Measurements from ENCODE around the gene MAGI2.

MAGI2 gene

GRCh38 chr7:78953726-78954363 is 499.6 kb downstream of the MAGI2 start:
- H3K9me3 ChIP-seq (ENCODE audit: control insufficient read depth, insufficient read depth, low read length), result no peaks in the 10 kb centered on the region
- H3K27ac ChIP-seq (ENCODE audit: low read depth, low read length), result no peak overlapping the region
- no peaks in the 10 kb centered on the region for H3K27me3 ChIP-seq (ENCODE audit: control insufficient read depth, low read length)
- H3F3A ChIP-seq (ENCODE audit: control insufficient read depth, insufficient read depth), result no peaks in the 10 kb centered on the region
- H3K4me1 ChIP-seq (ENCODE audit: control insufficient read depth, low read length), result no peaks in the 10 kb centered on the region
- TF ChIP-seq, protein P1, sequence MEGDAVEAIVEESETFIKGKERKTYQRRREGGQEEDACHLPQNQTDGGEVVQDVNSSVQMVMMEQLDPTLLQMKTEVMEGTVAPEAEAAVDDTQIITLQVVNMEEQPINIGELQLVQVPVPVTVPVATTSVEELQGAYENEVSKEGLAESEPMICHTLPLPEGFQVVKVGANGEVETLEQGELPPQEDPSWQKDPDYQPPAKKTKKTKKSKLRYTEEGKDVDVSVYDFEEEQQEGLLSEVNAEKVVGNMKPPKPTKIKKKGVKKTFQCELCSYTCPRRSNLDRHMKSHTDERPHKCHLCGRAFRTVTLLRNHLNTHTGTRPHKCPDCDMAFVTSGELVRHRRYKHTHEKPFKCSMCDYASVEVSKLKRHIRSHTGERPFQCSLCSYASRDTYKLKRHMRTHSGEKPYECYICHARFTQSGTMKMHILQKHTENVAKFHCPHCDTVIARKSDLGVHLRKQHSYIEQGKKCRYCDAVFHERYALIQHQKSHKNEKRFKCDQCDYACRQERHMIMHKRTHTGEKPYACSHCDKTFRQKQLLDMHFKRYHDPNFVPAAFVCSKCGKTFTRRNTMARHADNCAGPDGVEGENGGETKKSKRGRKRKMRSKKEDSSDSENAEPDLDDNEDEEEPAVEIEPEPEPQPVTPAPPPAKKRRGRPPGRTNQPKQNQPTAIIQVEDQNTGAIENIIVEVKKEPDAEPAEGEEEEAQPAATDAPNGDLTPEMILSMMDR (IDR thresholded peaks at IDR 0.05; ENCODE audit: low read depth, low read length, poor library complexity, severe bottlenecking), result no peak
- no peak for TF ChIP-seq EZH2phosphoT487 (IDR thresholded peaks at IDR 0.05; ENCODE audit: borderline replicate concordance, low read length)
- no peaks in the 10 kb centered on the region for H3K36me3 ChIP-seq (ENCODE audit: control insufficient read depth, low read length)
- H4K20me1 ChIP-seq (ENCODE audit: control insufficient read depth, insufficient read depth, low read depth, low read length), result no peaks in the 10 kb centered on the region
- no peak overlapping the region for H3K4me3 ChIP-seq (ENCODE audit: low read length)
- H3K9me2 ChIP-seq (replicated peaks; ENCODE audit: control insufficient read depth, low read length), result no peaks in the 10 kb centered on the region
- H3K79me2 ChIP-seq (ENCODE audit: control insufficient read depth, low read length), result no peaks in the 10 kb centered on the region
- H3K4me2 ChIP-seq (ENCODE audit: low read length), result no peak overlapping the region

- Histone ChIP-seq H3K79me2 (ENCODE audit: control insufficient read depth, low read length) (no peaks in the 10 kb centered on the region), H3K9me3 (ENCODE audit: control insufficient read depth, insufficient read depth, low read length) (no peaks in the 10 kb centered on the region), H3F3A (ENCODE audit: control insufficient read depth, insufficient read depth) (no peaks in the 10 kb centered on the region), H3K27ac (ENCODE audit: low read depth, low read length) (no peak overlapping the region), H3K4me1 (ENCODE audit: control insufficient read depth, low read length) (no peaks in the 10 kb centered on the region), H3K36me3 (ENCODE audit: control insufficient read depth, low read length) (no peaks in the 10 kb centered on the region), H3K27me3 (ENCODE audit: control insufficient read depth, low read length) (no peaks in the 10 kb centered on the region), H3K4me3 (ENCODE audit: low read length) (no peak overlapping the region), H3K4me2 (ENCODE audit: low read length) (no peak overlapping the region), H4K20me1 (ENCODE audit: control insufficient read depth, insufficient read depth, low read depth, low read length) (no peaks in the 10 kb centered on the region), H3K9me2 (replicated peaks; ENCODE audit: control insufficient read depth, low read length) (no peaks in the 10 kb centered on the region)
- TF ChIP-seq EZH2phosphoT487 (IDR thresholded peaks at IDR 0.05; ENCODE audit: borderline replicate concordance, low read length), result no peak
- TF ChIP-seq, protein P1 (IDR thresholded peaks at IDR 0.05; ENCODE audit: low read depth, low read length, poor library complexity, severe bottlenecking), result no peak
These were observed 500.4 kb downstream of the MAGI2 start for GRCh38 chr7:78953090-78953489.

DNA sequence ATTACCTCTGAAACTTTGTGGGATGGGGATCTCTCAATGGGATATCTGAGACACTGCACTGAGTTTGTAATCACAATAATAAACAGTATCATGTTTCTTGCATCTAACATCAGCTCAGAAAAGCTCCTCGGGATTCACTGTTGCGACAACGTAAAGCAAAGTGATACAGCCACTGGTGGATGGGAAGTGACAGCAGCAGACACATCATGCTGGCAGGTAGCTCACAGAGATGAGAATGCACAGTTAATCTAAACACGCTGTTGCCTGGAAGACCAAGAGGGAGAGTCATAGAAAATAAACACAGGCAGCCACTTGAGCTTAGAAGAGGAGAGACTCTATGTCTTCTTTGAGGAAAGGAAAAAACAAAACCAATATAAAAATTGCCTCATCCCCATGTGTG is 513.8 kb downstream of the MAGI2 start:
- H3K27me3 ChIP-seq (ENCODE audit: control insufficient read depth, low read length), result no peaks in the 10 kb centered on the region
- no peaks in the 10 kb centered on the region for H3K9me2 ChIP-seq (replicated peaks; ENCODE audit: control insufficient read depth, low read length)
- H3K79me2 ChIP-seq (ENCODE audit: control insufficient read depth, low read length), result no peaks in the 10 kb centered on the region
- H3K4me2 ChIP-seq (ENCODE audit: low read length), result no peak overlapping the region
- H3F3A ChIP-seq (ENCODE audit: control insufficient read depth, insufficient read depth), result no peaks in the 10 kb centered on the region
- no peaks in the 10 kb centered on the region for H3K36me3 ChIP-seq (ENCODE audit: control insufficient read depth, low read length)
- H4K20me1 ChIP-seq (ENCODE audit: control insufficient read depth, insufficient read depth, low read depth, low read length), result no peaks in the 10 kb centered on the region
- no peak for TF ChIP-seq EZH2phosphoT487 (IDR thresholded peaks at IDR 0.05; ENCODE audit: borderline replicate concordance, low read length)
- TF ChIP-seq, protein P1 (IDR thresholded peaks at IDR 0.05; ENCODE audit: low read depth, low read length, poor library complexity, severe bottlenecking), result no peak
- H3K9me3 ChIP-seq (ENCODE audit: control insufficient read depth, insufficient read depth, low read length), result no peaks in the 10 kb centered on the region
- no peak overlapping the region for H3K4me3 ChIP-seq (ENCODE audit: low read length)
- H3K27ac ChIP-seq (ENCODE audit: low read depth, low read length), result no peak overlapping the region
- H3K4me1 ChIP-seq (ENCODE audit: control insufficient read depth, low read length), result no peaks in the 10 kb centered on the region
